T-cell (primary cell): ENCODE measurements around the gene KDF1. TPM values are rescaled to one million over a fixed set of nuclear protein-coding genes. Genes with fewer than 3 reads are reported as not detected.

Experiments used
- ATAC-seq, 4 experiments: fragments of 200-7000 bp in 3 of 4; fragments of 150-1000 bp in 1 of 4; cut with Tn5 transposase; replicated peaks in 1 of 4; 1 replicate in 3 of 4; 2 replicates in 1 of 4; pipeline ENCODE4 v1.10.0; 2021; ENCODE audit warnings: moderate library complexity in 3 of 4, mild to moderate bottlenecking in 2 of 4, moderate number of reproducible peaks in 1 of 4
- CTCF ChIA-PET, 2 donors: fragments of 300-600 bp; sonication (Branson Sonifier 250); formaldehyde crosslinking; loops; one replicate each; lab custom pipeline; 2022; ENCODE audit warnings: antibody characterized with exemption in 2 of 2; lab: Charles Lee
- POLR2A ChIA-PET, 2 donors: fragments of 300-600 bp; sonication (Branson Sonifier 250); formaldehyde crosslinking; loops; one replicate each; lab custom pipeline; 2022; ENCODE audit warnings: antibody characterized with exemption in 2 of 2; lab: Charles Lee
- DNase-seq, 35 experiments: peaks; one replicate each; pipeline versions ENCODE4 v3.0.0 to v3.0.0-alpha.2; 2013 to 2023
- H3K27ac ChIP-seq: one replicate; pipeline ENCODE4 v1.5.1; 2013; ENCODE audit warnings: low read length
- H3K27me3 ChIP-seq, 2 experiments: replicated peaks in 1 of 2; 1 replicate in 1 of 2; 2 replicates in 1 of 2; pipeline versions ENCODE4 v1.6.1 to v1.7.0; 2013; ENCODE audit warnings: low read length in 1 of 2, mixed read lengths in 1 of 2; ENCODE audit not compliant: control insufficient read depth in 2 of 2, insufficient read depth in 2 of 2; ENCODE audit errors: extremely low read depth in 1 of 2
- H3K36me3 ChIP-seq, 2 donors: 1 replicate in 1 of 2; 2 replicates in 1 of 2; pipeline versions ENCODE4 v1.6.1 to v1.7.0; 2013; ENCODE audit warnings: low read length in 1 of 2; ENCODE audit not compliant: control insufficient read depth in 2 of 2, insufficient read depth in 1 of 2; ENCODE audit errors: extremely low read depth in 1 of 2
- H3K4me1 ChIP-seq, 2 experiments: 1 replicate in 1 of 2; 2 replicates in 1 of 2; pipeline versions ENCODE4 v1.6.1 to v1.7.0; 2013; ENCODE audit warnings: low read length in 2 of 2, mixed read lengths in 1 of 2; ENCODE audit not compliant: insufficient read depth in 2 of 2, control insufficient read depth in 1 of 2; ENCODE audit errors: extremely low read depth in 1 of 2
- H3K4me3 ChIP-seq, 2 donors: 1 replicate in 1 of 2; 2 replicates in 1 of 2; pipeline versions ENCODE4 v1.5.1 to v1.7.0; 2013; ENCODE audit warnings: mild to moderate bottlenecking in 2 of 2, low read length in 1 of 2, moderate library complexity in 1 of 2; ENCODE audit not compliant: control insufficient read depth in 1 of 2; ENCODE audit errors: extremely low read depth in 1 of 2
- H3K9me3 ChIP-seq: 2 replicates; pipeline ENCODE4 v1.7.0; 2013
- H3K27ac Mint-ChIP-seq, 2 donors: one replicate each; pipeline ENCODE4 v1.8.0; 2020 to 2021; ENCODE audit warnings: mild to moderate bottlenecking in 2 of 2, mixed read lengths in 2 of 2
- H3K27me3 Mint-ChIP-seq, 2 donors: one replicate each; pipeline ENCODE4 v1.8.0; 2021 to 2022; ENCODE audit warnings: mixed read lengths in 2 of 2
- H3K36me3 Mint-ChIP-seq: one replicate; pipeline ENCODE4 v1.8.0; 2021; ENCODE audit warnings: mixed read lengths
- H3K4me1 Mint-ChIP-seq, 3 donors: one replicate each; pipeline ENCODE4 v1.8.0; 2020 to 2022; ENCODE audit warnings: mixed read lengths in 3 of 3, mild to moderate bottlenecking in 1 of 3
- H3K4me3 Mint-ChIP-seq, 3 donors: one replicate each; pipeline ENCODE4 v1.8.0; 2020 to 2022; ENCODE audit warnings: mild to moderate bottlenecking in 3 of 3, mixed read lengths in 3 of 3, moderate library complexity in 3 of 3
- H3K9me3 Mint-ChIP-seq, 3 donors: one replicate each; pipeline ENCODE4 v1.8.0; 2020 to 2022; ENCODE audit warnings: mixed read lengths in 3 of 3
- WGBS: methylation state at CpG from one replicate; pipeline ENCODE4 v1.1.5; 2013; ENCODE audit warnings: missing lambda C conversion rate; ENCODE audit not compliant: insufficient coverage; 5-methylcytosine and 5-hydroxymethylcytosine counted together
- total RNA-seq, 35 experiments: library from RNA in 6 of 35; stranded (reverse) in 6 of 35; fragments of 120-200 nt in 1 of 35; gene quantifications; one replicate each; pipeline versions ENCODE4 v1.2.1 to v1.2.4 and lab custom pipeline; 2013 to 2026

Gene KDF1
- total RNA-seq, 5 donors from 2014 or later (not counting 1 experiment from before 2014, with no cell fraction given) = 0.84 to 2.8 (median 2.3) TPM

DNA sequence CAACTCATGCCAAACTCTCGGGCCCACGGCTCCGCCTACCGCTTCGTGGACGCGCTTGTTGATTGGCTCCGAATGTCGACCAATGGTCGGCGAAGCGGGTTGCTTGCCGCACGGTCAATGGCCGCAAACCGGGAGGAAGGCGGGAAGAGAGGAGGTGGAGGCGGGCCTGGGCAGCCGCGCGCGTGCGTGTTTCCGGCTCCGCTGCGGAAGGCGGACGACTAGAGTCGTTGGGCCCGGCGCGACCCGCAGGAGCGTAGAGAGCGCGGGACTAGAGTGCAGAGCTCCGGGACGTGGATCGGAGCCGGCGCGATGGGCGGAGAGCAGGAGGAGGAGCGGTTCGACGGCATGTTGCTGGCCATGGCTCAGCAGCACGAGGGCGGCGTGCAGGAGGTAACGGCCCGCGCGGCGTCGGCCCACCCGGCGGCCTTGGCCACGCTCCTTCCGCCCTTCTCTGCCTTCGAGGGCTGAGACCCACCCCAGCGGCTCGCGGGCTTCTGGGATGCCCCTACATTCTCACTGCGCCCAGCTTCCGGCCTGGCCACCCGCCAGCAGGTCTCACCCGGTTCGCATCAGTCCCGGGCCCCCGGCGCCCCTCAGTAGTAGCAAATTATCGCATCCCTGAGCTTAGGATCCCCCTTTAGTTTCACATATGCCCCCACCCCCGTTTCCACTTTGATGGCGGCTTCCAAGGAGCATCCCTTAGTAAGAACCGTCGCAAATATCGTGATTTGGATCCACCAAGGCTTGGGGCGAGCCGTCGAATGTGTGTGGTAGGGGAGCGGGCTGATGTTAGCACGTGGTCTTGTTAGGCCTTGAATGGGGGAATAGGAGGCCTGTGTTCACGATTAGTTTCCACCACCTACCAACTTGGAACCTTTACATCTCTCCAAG lies 38.5 kb downstream of the KDF1 start, which contains the start of gene NUDC:
TSS of gene NUDC (plus strand) at position 204 of the 891 bp plus-strand sequence. CDS start at position 310, 106 bp downstream.
- H3K36me3 Mint-ChIP-seq = peaks cover 5% of the 10 kb centered on the region
- Histone ChIP-seq H3K36me3 (peaks cover 0 to 20% of the 10 kb centered on the region in 2 donors), H3K27ac (peak within 1 kb of the TSS; percentile 87), H3K27me3 (no peaks in the 10 kb centered on the region), H3K4me3 (peak within 1 kb of the TSS; percentile 80 to 89), H3K4me1 (peaks cover 10 to 28% of the 10 kb centered on the region in 2 experiments), H3K9me3 (no peaks in the 10 kb centered on the region)
- DNase-seq = peak; percentile 84 to 97 (median 95)
- H3K9me3 Mint-ChIP-seq = no peaks in the 10 kb centered on the region
- peak within 1 kb of the TSS; percentile 90 to 98 (median 92) for H3K4me3 Mint-ChIP-seq
- peaks cover 36 to 41% (median 37%) of the 10 kb centered on the region in 3 donors for H3K4me1 Mint-ChIP-seq
- peak within 1 kb of the TSS; percentile 80 to 95 for H3K27ac Mint-ChIP-seq
- H3K27me3 Mint-ChIP-seq = no peaks in the 10 kb centered on the region
- ChIA-PET POLR2A (interaction anchor here (0.6 to 2.3 kb wide), 4 partner anchors 22 to 132 kb away, joined by 5 to 13 read pairs (median 8); partner anchors contain the start of gene GPATCH3 (in 1 of the 2)), CTCF (interaction anchor here in 1 of 2 donors (0.5 kb wide), 1 partner anchor 132 kb away, joined by 3 read pairs; no protein-coding TSS in a partner anchor)
- peak; percentile 94 to 98 (median 97) for ATAC-seq
- WGBS = under 1% methylated on average over 71 of the region's 83 CpGs

DNA sequence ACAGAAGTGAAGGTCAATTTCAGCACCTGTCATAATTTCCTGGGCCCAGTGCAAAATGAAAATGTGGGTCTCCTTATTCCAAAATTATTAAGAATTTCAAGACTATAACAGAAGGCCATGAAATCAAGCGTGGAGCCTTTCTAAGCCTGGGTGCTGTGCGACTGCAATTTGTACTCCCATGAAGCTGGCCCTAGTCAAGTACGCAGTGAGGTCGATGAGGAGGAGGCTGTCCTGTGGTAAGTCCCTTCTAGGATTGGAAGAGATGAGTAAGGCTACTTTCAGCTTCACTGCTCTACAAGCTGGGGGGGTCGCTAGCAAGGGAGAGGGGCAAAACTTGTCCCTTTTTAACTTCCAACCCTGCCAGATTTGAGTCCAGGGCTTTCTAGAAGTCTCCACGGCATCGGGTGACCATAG lies 39.1 kb downstream of the KDF1 start:
- ATAC-seq (peak; percentile 19 to 47 (median 32)), DNase-seq (no peak)
- H3K36me3 ChIP-seq = peaks cover 0 to 14% of the 10 kb centered on the region in 2 donors
- peaks cover 0 to 4% of the 10 kb centered on the region in 2 experiments for H3K27me3 ChIP-seq
- Mint-ChIP-seq H3K36me3 (peaks cover 3% of the 10 kb centered on the region), H3K9me3 (no peaks in the 10 kb centered on the region), H3K4me1 (peaks cover 32 to 38% (median 35%) of the 10 kb centered on the region in 3 donors), H3K4me3 (peak overlapping the region; percentile 90 to 98 (median 92)), H3K27me3 (no peaks in the 10 kb centered on the region), H3K27ac (peak overlapping the region; percentile 80 to 95)
- no peaks in the 10 kb centered on the region for H3K9me3 ChIP-seq
- WGBS = 9% methylated on average over 6 of the region's 7 CpGs
- H3K27ac ChIP-seq = peak overlapping the region; percentile 87
- ChIA-PET CTCF (interaction anchor here in 1 of 2 donors (0.5 kb wide), 1 partner anchor 369 kb away, joined by 3 read pairs; no protein-coding TSS in a partner anchor), POLR2A (interaction anchor here (0.6 to 2.3 kb wide), 5 partner anchors 21 to 451 kb away, joined by 3 to 13 read pairs (median 5); partner anchors contain the start of gene GPATCH3 (in 1 of the 2))
- H3K4me3 ChIP-seq = peak overlapping the region; percentile 80 to 89
- peaks cover 10 to 27% of the 10 kb centered on the region in 2 experiments for H3K4me1 ChIP-seq

DNA sequence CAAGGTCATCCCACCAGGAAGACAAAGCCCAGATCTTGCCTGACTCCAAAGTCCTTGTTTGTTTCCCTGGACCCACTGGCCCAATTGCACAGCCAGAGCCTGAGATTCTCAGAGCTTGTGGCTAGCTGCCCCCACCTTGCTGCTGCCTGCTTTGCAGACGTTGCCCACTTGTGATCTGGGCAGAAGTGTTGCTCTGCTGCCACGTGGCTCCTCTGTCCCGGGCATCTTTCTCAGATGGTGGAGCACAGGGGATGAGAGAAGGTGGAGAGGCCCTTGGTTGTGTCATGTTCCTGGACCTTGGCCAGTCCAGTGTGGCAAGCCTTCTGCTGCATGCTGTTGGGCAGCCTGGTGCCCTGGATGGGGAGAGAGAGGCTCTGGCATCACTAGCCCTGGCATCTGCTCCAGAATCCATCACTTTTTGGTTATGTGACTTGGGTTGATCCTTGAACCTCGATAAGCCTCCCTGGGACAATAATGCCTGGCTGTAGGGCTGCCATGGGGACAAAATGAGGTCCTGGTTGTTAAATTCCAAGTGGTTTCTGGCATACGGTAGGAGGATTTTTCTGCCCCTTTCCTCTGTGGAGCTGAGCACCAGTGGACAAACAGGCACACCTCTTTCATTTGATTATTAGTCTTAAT lies 44.9 kb downstream of the KDF1 start:
- ChIA-PET POLR2A (no interaction called here), CTCF (no interaction called here)
- WGBS = 67% methylated on average over 3 of the region's 5 CpGs
- Mint-ChIP-seq H3K9me3 (no peaks in the 10 kb centered on the region), H3K27me3 (no peaks in the 10 kb centered on the region), H3K36me3 (no peaks in the 10 kb centered on the region), H3K4me1 (peaks cover 2 to 4% (median 3%) of the 10 kb centered on the region in 3 donors), H3K4me3 (no peak overlapping the region), H3K27ac (no peak overlapping the region)
- Histone ChIP-seq H3K4me3 (no peak overlapping the region), H3K4me1 (no peaks in the 10 kb centered on the region), H3K27ac (no peak overlapping the region), H3K36me3 (no peaks in the 10 kb centered on the region), H3K27me3 (peaks cover 0 to 20% of the 10 kb centered on the region in 2 experiments), H3K9me3 (no peaks in the 10 kb centered on the region)
- ATAC-seq = no peak
- no peak for DNase-seq

DNA sequence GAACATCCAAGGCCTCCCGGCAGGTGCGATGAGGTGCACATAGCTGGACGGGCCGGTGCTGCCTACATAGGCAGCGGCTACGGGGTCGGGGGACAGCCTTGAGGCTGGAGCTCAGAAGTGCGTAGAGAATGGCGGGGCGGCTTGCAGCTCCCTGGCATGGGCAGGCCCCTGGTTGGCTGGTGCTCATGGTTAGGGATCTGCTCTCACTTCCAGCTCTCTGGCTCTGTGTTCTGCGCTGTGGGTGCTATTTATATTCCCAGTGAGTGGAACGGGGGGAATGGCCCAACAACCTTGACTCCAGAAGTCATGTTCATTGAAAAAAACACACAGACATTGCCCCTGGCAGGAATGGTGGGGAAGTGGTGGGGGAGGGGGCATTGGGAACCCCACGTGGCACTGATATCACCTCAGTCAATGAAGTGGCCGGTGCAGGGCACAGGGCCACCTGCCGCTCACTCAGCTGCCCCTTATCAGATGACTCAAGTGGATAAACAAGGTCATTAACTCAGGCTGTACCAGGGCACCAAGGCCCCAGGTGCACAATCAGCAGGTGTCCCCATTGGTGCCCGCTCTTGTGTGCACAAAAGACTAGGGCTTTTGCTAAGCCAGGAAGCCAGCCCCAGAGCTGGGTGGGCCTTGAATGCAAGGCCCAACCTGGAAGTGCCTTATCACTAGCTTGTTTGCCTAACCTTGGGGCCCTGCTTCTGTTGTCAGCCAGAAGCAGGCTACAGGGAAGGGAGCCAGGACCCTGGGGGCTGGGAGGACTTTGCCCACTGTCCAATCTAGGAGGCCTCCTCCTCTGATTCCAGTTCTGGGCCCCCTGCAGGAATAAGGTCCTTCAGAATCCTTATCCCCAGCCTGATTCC lies 46.3 kb downstream of the KDF1 start, which contains the start of gene NR0B2:
TSS of gene NR0B2 (minus strand) at position 222 of the 866 bp plus-strand sequence. CDS start at position 187, 35 bp downstream.
- no peak within 1 kb of the TSS for H3K4me3 Mint-ChIP-seq
- H3K4me1 ChIP-seq = no peaks in the 10 kb centered on the region
- WGBS = 82% methylated on average over 14 of the region's 16 CpGs

DNA sequence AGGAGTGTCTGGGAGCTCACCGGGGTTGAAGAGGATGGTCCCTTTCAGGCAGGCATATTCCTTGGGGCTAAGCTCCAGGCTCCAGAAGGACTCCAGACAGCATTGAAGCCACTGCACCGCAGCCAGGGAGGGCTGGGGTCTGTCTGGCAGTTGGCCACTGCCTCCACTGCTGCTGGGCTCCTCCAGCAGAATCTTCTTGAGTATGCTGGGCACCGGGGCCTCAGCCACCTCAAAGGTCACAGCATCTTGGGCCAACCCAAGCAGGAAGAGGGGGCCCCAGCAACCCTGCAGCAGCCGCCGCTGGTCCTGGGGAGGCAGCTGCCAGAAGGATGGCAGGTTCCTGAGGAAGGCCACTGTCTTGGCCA lies 46.9 kb downstream of the KDF1 start:
- Mint-ChIP-seq H3K9me3 (no peaks in the 10 kb centered on the region), H3K27me3 (peaks cover 0 to 4% of the 10 kb centered on the region in 2 donors), H3K27ac (no peak overlapping the region), H3K4me1 (no peaks in the 10 kb centered on the region), H3K4me3 (no peak overlapping the region), H3K36me3 (no peaks in the 10 kb centered on the region)
- DNase-seq = no peak
- no peaks in the 10 kb centered on the region for H3K4me1 ChIP-seq
- no peak overlapping the region for H3K27ac ChIP-seq
- POLR2A ChIA-PET = no interaction called here
- ATAC-seq = no peak
- no peaks in the 10 kb centered on the region for H3K36me3 ChIP-seq
- no peak overlapping the region for H3K4me3 ChIP-seq
- WGBS = 64% methylated on average over 3 of the region's 5 CpGs
- CTCF ChIA-PET = interaction anchor here in 1 of 2 donors (0.6 kb wide), 1 partner anchor 49 kb away, joined by 3 read pairs; no protein-coding TSS in a partner anchor
- H3K27me3 ChIP-seq = peaks cover 0 to 23% of the 10 kb centered on the region in 2 experiments
- H3K9me3 ChIP-seq = no peaks in the 10 kb centered on the region

More for the DNA sequence above, 46.3 kb downstream of the KDF1 start, which contains the start of gene NR0B2:
- Mint-ChIP-seq H3K27ac (no peak within 1 kb of the TSS), H3K36me3 (no peaks in the 10 kb centered on the region), H3K9me3 (no peaks in the 10 kb centered on the region), H3K4me1 (no peaks in the 10 kb centered on the region), H3K27me3 (peaks cover 0 to 4% of the 10 kb centered on the region in 2 donors)
- CTCF ChIA-PET = no interaction called here
- Histone ChIP-seq H3K27ac (no peak within 1 kb of the TSS), H3K27me3 (peaks cover 0 to 23% of the 10 kb centered on the region in 2 experiments), H3K4me3 (no peak within 1 kb of the TSS), H3K9me3 (no peaks in the 10 kb centered on the region), H3K36me3 (no peaks in the 10 kb centered on the region)
- DNase-seq (no peak), ATAC-seq (no peak)
- POLR2A ChIA-PET = no interaction called here
